Gastroesophageal sphincter (tissue), 3 donors: ENCODE data around the gene ERN2.

Experiments
- EP300 ChIP-seq: sonication (generic); formaldehyde crosslinking; IDR thresholded peaks from one replicate; pipeline ENCODE4 v1.6.1; 2017; ENCODE audit warnings: antibody characterized with exemption, mild to moderate bottlenecking
- POLR2A ChIP-seq, 2 donors: fragments of 450-650 bp; IDR thresholded peaks; one replicate each; pipeline ENCODE4 v1.6.1; 2017; ENCODE audit warnings: antibody characterized with exemption in 2 of 2, mild to moderate bottlenecking in 2 of 2, moderate library complexity in 1 of 2
- POLR2AphosphoS5 ChIP-seq: sonication (generic); formaldehyde crosslinking; IDR thresholded peaks from one replicate; pipeline ENCODE4 v1.6.1; 2017; ENCODE audit warnings: antibody characterized with exemption
- TF ChIP-seq, protein P1 (sequence below), 4 experiments: fragments of 200-600 bp in 2 of 4; fragments of 450-650 bp in 2 of 4; sonication (generic) in 1 of 4; IDR thresholded peaks; one replicate each; pipeline ENCODE4 v1.5.1; 2017 to 2019; ENCODE audit warnings: antibody characterized with exemption in 4 of 4, mild to moderate bottlenecking in 2 of 4, moderate library complexity in 2 of 4

GRCh38 chr16:23704772-23705516 is 8.1 kb downstream of the ERN2 start:
- TF ChIP-seq, protein P1, sequence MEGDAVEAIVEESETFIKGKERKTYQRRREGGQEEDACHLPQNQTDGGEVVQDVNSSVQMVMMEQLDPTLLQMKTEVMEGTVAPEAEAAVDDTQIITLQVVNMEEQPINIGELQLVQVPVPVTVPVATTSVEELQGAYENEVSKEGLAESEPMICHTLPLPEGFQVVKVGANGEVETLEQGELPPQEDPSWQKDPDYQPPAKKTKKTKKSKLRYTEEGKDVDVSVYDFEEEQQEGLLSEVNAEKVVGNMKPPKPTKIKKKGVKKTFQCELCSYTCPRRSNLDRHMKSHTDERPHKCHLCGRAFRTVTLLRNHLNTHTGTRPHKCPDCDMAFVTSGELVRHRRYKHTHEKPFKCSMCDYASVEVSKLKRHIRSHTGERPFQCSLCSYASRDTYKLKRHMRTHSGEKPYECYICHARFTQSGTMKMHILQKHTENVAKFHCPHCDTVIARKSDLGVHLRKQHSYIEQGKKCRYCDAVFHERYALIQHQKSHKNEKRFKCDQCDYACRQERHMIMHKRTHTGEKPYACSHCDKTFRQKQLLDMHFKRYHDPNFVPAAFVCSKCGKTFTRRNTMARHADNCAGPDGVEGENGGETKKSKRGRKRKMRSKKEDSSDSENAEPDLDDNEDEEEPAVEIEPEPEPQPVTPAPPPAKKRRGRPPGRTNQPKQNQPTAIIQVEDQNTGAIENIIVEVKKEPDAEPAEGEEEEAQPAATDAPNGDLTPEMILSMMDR (IDR thresholded peaks at IDR 0.05), result no peak
- TF ChIP-seq EP300 (no peak), POLR2A (IDR thresholded peaks at IDR 0.05) (no peak), POLR2AphosphoS5 (no peak)
